GM10248 (cell line): ENCODE measurements around the gene CDKL5.

Source experiments
- CTCF ChIA-PET: fragments of 300-600 bp; sonication (Branson Sonifier 250); formaldehyde crosslinking; extraction: SDS; loops from one replicate; lab custom pipeline; 2021; ENCODE audit warnings: antibody characterized with exemption; lab: Yijun Ruan, JAX
- POLR2A ChIA-PET: fragments of 350-650 bp; sonication (Branson Sonifier 250); formaldehyde crosslinking; extraction: SDS; loops from one replicate; lab custom pipeline; 2020; ENCODE audit warnings: antibody characterized with exemption; lab: Yijun Ruan, JAX
- DNase-seq: peaks from one replicate; pipeline ENCODE4 v3.0.0; 2012; ENCODE audit errors: extremely low spot score
- CTCF ChIP-seq: IDR thresholded peaks from 2 replicates; pipeline ENCODE4 v1.5.1; 2012; ENCODE audit warnings: mild to moderate bottlenecking, low read depth; ENCODE audit errors: extremely low read depth, missing control alignments, control extremely low read depth

CDKL5 gene

GRCh38 chrX:18468599-18468998, 43.2 kb downstream of the CDKL5 start:
- CTCF ChIA-PET: no interaction called here
- DNase-seq: no peak
- POLR2A ChIA-PET: no interaction called here
- no peak for TF ChIP-seq CTCF

- ChIA-PET CTCF (interaction anchor here (1.9 kb wide), 1 partner anchor 13 kb away, joined by 5 read pairs; no protein-coding TSS in a partner anchor), POLR2A (no interaction called here)
- no peak for DNase-seq
- TF ChIP-seq CTCF: no peak
These were observed 45.9 kb downstream of the CDKL5 start for GRCh38 chrX:18471296-18471695.

- ChIA-PET POLR2A (no interaction called here), CTCF (interaction anchor here (1.0 kb wide), 1 partner anchor 11 kb away, joined by 3 read pairs; no protein-coding TSS in a partner anchor)
- no peak for TF ChIP-seq CTCF
These were observed 65.6 kb downstream of the CDKL5 start for GRCh38 chrX:18490806-18491555.

GRCh38 chrX:18491587-18492340, 66.4 kb downstream of the CDKL5 start:
- ChIA-PET CTCF (interaction anchor here (1.0 kb wide), 1 partner anchor 10 kb away, joined by 3 read pairs; no protein-coding TSS in a partner anchor), POLR2A (no interaction called here)
- DNase-seq: no peak
- no peak for TF ChIP-seq CTCF

More at GRCh38 chrX:18490806-18491555, 65.6 kb downstream of the CDKL5 start:
- no peak for DNase-seq

GRCh38 chrX:18534949-18535348, 109.5 kb downstream of the CDKL5 start:
- CTCF ChIA-PET: no interaction called here
- POLR2A ChIA-PET: no interaction called here
- TF ChIP-seq CTCF: no peak
- DNase-seq: no peak

- no peak for TF ChIP-seq CTCF
- DNase-seq: no peak
- ChIA-PET CTCF (no interaction called here), POLR2A (interaction anchor here (0.6 kb wide), 3 partner anchors 92 to 374 kb away, joined by 3 to 5 read pairs (median 4); no protein-coding TSS in a partner anchor)
These were observed 111.7 kb downstream of the CDKL5 start for GRCh38 chrX:18537068-18537467.
